HG03159 (cell line): Measurements from ENCODE around the gene TMEM150A.
"Not testable (repeated sequence)": the region's sequence is repeated elsewhere in the genome, so short reads cannot be mapped to it uniquely, and the experiment has no call there.

Experiments
- ATAC-seq: cut with Tn5 transposase; IDR thresholded peaks from one replicate; pipeline ENCODE4 v1.9.1; 2021; ENCODE audit warnings: mild to moderate bottlenecking, moderate library complexity; ENCODE audit not compliant: unreplicated experiment

The TMEM150A gene

GRCh38 chr2:85577063-85577385, 25.5 kb downstream of the TMEM150A start:
- no peak for ATAC-seq

- no peak for ATAC-seq
Measured at GRCh38 chr2:85575739-85576138, 26.8 kb downstream of the TMEM150A start.

GRCh38 chr2:85566265-85566664, 36.2 kb downstream of the TMEM150A start:
- ATAC-seq = no peak

GRCh38 chr2:85564144-85564563, 38.3 kb downstream of the TMEM150A start:
- ATAC-seq = no peak

DNA sequence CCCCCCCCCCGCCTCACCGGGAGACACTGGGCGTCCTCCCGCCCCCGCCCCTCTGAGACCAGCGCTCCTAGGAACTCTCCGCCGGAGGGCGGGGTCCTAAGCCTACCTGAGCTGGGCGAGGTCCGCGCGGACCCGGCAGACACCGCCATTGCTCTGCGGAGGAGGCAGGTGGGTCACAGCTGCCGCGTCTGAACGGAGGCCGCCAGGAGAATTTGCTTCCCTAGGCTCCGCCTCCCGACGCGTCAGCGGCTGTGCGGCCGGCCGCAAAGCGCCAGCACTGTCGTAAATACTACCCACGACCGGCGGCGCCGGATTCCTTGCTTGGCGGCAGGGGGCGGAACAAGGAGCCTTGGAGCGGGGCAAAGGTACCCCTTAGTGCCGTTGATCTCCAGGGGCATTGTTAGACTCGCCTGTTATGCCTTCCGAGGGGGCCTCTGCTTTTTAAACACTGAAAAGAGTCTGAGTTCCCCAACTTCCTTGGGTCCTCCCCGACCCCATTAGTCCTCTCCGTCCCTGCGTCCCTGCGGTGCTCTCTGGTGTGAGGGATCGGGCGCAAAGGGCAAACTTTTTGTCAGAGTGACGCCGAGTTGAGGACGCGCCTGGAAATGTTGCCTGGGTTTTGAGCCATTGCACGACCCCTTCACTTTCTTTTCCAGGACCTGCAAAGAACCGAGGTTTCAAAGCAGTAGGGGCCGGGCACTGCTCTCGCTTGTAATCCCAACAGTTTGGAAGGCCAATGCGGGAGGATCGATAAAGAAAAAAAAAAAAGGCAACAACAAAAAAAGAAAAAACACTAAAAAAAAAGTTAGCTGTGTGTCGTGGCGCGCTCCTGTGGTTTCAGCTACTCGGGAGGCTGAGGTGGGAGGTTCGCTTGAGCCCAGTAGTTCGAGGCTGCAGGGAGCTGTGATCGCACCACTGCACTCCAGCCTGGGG, 41.0 kb downstream of the TMEM150A start, which contains the start of gene GGCX:
Gene GGCX, minus strand, starts transcription at position 214 of the 933 bp plus-strand sequence. Its CDS starts 65 bp downstream, at position 149.
- ATAC-seq = peak; percentile 84

GRCh38 chr2:85560812-85561279, 41.7 kb downstream of the TMEM150A start:
- ATAC-seq = peak; percentile 23

DNA sequence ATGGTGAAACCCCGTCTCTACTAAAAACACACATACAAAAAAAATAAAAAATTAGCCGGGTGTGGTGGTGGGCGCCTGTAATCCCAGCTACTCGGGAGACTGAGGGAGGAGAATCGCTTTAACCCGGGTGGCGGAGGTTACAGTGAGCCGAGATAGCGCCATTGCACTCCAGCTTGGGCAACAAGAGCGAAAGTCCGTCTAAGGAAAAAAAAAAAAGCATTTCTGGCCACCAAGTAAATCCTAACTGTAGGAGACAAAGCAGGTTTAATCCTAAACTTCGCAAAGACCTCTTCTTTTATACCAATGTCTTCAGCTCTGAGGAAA, 42.1 kb downstream of the TMEM150A start:
- not testable (repeated sequence) for ATAC-seq

DNA sequence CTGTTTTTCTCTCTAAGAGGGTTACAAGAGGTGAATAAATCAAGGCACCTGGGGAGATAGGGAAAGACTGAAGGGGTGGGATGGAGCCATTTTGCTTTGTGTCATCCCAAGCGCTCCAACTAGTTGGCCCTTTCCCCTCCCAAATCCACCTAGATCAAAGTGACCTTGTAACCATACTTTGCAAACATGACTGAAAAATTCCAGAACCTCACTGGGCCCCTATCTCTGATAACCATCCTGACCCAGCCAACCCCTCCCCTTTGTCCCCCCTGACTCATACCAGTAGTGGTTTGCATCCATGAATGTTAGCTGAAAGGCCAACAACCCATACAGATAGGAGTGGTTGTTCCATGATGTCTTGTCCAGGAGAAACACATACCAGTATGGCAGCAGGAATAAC, 44.3 kb downstream of the TMEM150A start:
- no peak for ATAC-seq

DNA sequence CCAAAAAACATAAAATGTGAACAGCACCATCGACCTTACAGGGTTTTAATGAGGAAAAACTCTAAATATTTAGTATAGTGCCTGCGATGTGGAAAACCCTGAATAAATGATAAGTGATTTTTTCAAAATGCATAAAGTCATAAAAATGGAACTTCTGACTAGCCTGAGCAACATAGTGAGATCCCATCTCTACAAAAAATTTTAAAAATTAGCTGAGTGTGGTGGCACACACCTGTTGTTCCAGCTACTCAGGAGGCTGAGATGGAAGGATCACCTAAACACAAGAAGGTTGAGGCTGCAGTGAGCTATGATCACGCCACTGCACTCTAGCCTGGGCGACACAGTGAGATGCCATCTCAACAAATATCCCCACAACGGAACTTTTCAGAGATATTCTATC, 45.4 kb downstream of the TMEM150A start:
- no peak for ATAC-seq

GRCh38 chr2:85554980-85555612, 47.4 kb downstream of the TMEM150A start:
- ATAC-seq = no peak

DNA sequence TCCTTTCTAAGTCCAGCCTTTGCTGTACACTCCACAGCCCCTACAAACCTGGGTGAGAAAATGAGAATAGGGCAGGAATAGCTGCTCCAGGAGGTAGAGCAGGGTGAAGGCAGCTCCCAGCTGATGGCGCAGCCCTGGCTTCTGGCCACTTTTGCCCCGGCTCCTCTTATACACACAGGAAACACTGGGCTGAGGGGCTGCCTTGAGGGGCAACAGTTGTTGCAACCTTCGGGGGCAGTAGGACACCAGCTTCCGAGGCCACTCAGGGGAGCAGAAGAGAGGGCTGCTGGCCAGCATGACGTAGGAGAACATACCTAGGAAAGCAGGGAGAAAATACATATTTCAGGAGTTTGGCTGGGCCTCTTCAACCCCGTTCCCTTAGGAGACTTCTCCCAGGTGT, 49.3 kb downstream of the TMEM150A start:
- ATAC-seq = no peak

GRCh38 chr2:85551698-85552678, 50.5 kb downstream of the TMEM150A start:
- ATAC-seq = peak; percentile 57

- ATAC-seq = no peak
Measured at GRCh38 chr2:85550486-85550885, 52.0 kb downstream of the TMEM150A start.

DNA sequence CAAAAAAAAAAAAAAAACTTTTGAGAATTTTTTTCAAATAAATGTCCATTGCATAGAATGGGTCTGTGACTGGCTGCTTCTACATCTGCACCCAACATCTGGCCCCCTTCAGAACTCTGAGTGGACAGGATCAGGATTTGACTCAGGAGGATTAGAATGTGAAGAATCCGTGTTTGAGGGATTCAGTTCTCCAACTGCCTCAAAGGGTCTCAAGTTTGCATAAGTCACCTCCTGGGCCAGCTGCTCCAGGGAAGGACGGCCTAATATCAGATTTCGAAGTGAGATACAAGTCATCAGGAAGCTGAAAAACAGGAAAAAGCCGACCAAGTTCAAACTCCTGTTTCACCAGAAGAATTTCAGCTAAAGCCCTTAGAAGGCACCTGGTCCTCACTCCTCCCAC, 52.7 kb downstream of the TMEM150A start:
- no peak for ATAC-seq

GRCh38 chr2:85549095-85549494, 53.4 kb downstream of the TMEM150A start:
- ATAC-seq = no peak

- no peak for ATAC-seq
Measured at GRCh38 chr2:85548608-85548900, 53.9 kb downstream of the TMEM150A start.
